Astrocyte (in vitro differentiated cells and primary cell): ENCODE data around the gene SMDT1. TPM values are rescaled to one million over a fixed set of nuclear protein-coding genes. Genes with fewer than 3 reads are reported as not detected.

Experiments used
- DNase-seq: peaks from one replicate; pipeline ENCODE4 v3.0.0-alpha.2; 2010; ENCODE audit warnings: low read depth
- FAIRE-seq: peaks from 2 replicates; lab custom pipeline; 2011; peaks lifted over from hg19 to GRCh38; lab: Jason Lieb, UNC
- H2AFZ ChIP-seq: 2 replicates; pipeline ENCODE4 v1.6.0; 2012; ENCODE audit warnings: low read depth, low read length, inconsistent platforms
- H3K27ac ChIP-seq: 2 replicates; pipeline ENCODE4 v1.5.1; 2011; ENCODE audit warnings: low read depth, low read length, inconsistent platforms
- H3K27me3 ChIP-seq: 2 replicates; pipeline ENCODE4 v1.6.0; 2011; ENCODE audit warnings: low read length, inconsistent platforms; ENCODE audit not compliant: insufficient read depth
- H3K36me3 ChIP-seq: 2 replicates; pipeline ENCODE4 v1.5.1; 2011; ENCODE audit warnings: low read length, inconsistent platforms; ENCODE audit not compliant: insufficient read depth
- H3K4me1 ChIP-seq: 2 replicates; pipeline ENCODE4 v1.5.1; 2011; ENCODE audit warnings: low read length, inconsistent platforms; ENCODE audit not compliant: insufficient read depth
- H3K4me2 ChIP-seq: 2 replicates; pipeline ENCODE4 v1.6.0; 2012; ENCODE audit warnings: low read length, inconsistent platforms
- H3K4me3 ChIP-seq: 2 replicates; pipeline ENCODE4 v1.5.1; 2011; ENCODE audit warnings: low read depth, mild to moderate bottlenecking, low read length, inconsistent platforms; ENCODE audit not compliant: insufficient read depth
- H3K79me2 ChIP-seq: 2 replicates; pipeline ENCODE4 v1.6.0; 2012; ENCODE audit warnings: mild to moderate bottlenecking, low read length, inconsistent platforms; ENCODE audit not compliant: insufficient read depth
- H3K9ac ChIP-seq: 2 replicates; pipeline ENCODE4 v1.6.0; 2012; ENCODE audit warnings: mild to moderate bottlenecking, low read length, inconsistent platforms
- H3K9me3 ChIP-seq: 2 replicates; pipeline ENCODE4 v1.5.1; 2012; ENCODE audit warnings: low read depth, mild to moderate bottlenecking, low read length, inconsistent platforms; ENCODE audit not compliant: insufficient read depth
- H4K20me1 ChIP-seq: 2 replicates; pipeline ENCODE4 v1.6.0; 2012; ENCODE audit warnings: low read length, inconsistent platforms; ENCODE audit not compliant: insufficient read depth
- H3K27ac Mint-ChIP-seq: one replicate; pipeline ENCODE4 v1.8.0; 2021; ENCODE audit warnings: mild to moderate bottlenecking, mixed read lengths; ENCODE audit not compliant: unreplicated experiment
- H3K27me3 Mint-ChIP-seq: one replicate; pipeline ENCODE4 v1.8.0; 2021; ENCODE audit warnings: low read depth, mixed read lengths; ENCODE audit not compliant: unreplicated experiment
- H3K36me3 Mint-ChIP-seq: one replicate; pipeline ENCODE4 v1.8.0; 2021; ENCODE audit warnings: low read depth, mixed read lengths; ENCODE audit not compliant: unreplicated experiment
- H3K4me1 Mint-ChIP-seq: one replicate; pipeline ENCODE4 v1.8.0; 2021; ENCODE audit warnings: low read depth, mixed read lengths; ENCODE audit not compliant: unreplicated experiment
- H3K4me3 Mint-ChIP-seq: one replicate; pipeline ENCODE4 v1.8.0; 2021; ENCODE audit warnings: mild to moderate bottlenecking, moderate library complexity, mixed read lengths; ENCODE audit not compliant: unreplicated experiment
- H3K9me3 Mint-ChIP-seq: one replicate; pipeline ENCODE4 v1.8.0; 2021; ENCODE audit warnings: mild to moderate bottlenecking, mixed read lengths; ENCODE audit not compliant: unreplicated experiment
- EZH2 ChIP-seq: IDR thresholded peaks from 2 replicates; pipeline ENCODE4 v1.6.1; 2012; ENCODE audit warnings: mild to moderate bottlenecking, low read length, inconsistent platforms; ENCODE audit not compliant: insufficient read depth
- total RNA-seq: library from RNA; stranded (reverse); gene quantifications from 2 replicates; pipeline ENCODE4 v1.2.1, GENCODE V29; 2021
- TF ChIP-seq, protein P1 (sequence below): IDR thresholded peaks from 2 replicates; pipeline ENCODE4 v1.5.1; 2011; ENCODE audit warnings: low read depth, mild to moderate bottlenecking, inconsistent platforms, low read length, moderate library complexity; ENCODE audit not compliant: insufficient read depth

Gene SMDT1
- total RNA-seq, 1 donor from 2014 or later, result 31.1 TPM

- H3K9me3 Mint-ChIP-seq, result peaks cover 4% of the 10 kb centered on the region
- H3K4me3 ChIP-seq, result no peak overlapping the region
- H3K4me2 ChIP-seq, result no peak overlapping the region
- FAIRE-seq, result no peak
- H3K4me3 Mint-ChIP-seq, result no peak overlapping the region
- H3K27ac ChIP-seq, result no peak overlapping the region
- H3K27me3 Mint-ChIP-seq, result peaks cover 1% of the 10 kb centered on the region
- H3K9me3 ChIP-seq, result no peaks in the 10 kb centered on the region
- H3K9ac ChIP-seq, result no peak overlapping the region
- H3K36me3 ChIP-seq, result no peaks in the 10 kb centered on the region
- H3K4me1 ChIP-seq, result no peaks in the 10 kb centered on the region
- no peaks in the 10 kb centered on the region for H3K36me3 Mint-ChIP-seq
- H4K20me1 ChIP-seq, result no peaks in the 10 kb centered on the region
- no peaks in the 10 kb centered on the region for H3K4me1 Mint-ChIP-seq
- no peak for TF ChIP-seq EZH2
- TF ChIP-seq, protein P1, sequence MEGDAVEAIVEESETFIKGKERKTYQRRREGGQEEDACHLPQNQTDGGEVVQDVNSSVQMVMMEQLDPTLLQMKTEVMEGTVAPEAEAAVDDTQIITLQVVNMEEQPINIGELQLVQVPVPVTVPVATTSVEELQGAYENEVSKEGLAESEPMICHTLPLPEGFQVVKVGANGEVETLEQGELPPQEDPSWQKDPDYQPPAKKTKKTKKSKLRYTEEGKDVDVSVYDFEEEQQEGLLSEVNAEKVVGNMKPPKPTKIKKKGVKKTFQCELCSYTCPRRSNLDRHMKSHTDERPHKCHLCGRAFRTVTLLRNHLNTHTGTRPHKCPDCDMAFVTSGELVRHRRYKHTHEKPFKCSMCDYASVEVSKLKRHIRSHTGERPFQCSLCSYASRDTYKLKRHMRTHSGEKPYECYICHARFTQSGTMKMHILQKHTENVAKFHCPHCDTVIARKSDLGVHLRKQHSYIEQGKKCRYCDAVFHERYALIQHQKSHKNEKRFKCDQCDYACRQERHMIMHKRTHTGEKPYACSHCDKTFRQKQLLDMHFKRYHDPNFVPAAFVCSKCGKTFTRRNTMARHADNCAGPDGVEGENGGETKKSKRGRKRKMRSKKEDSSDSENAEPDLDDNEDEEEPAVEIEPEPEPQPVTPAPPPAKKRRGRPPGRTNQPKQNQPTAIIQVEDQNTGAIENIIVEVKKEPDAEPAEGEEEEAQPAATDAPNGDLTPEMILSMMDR, result no peak
- H3K79me2 ChIP-seq, result no peaks in the 10 kb centered on the region
- H3K27me3 ChIP-seq, result no peaks in the 10 kb centered on the region
- no peak for DNase-seq
- no peak overlapping the region for H2AFZ ChIP-seq
- H3K27ac Mint-ChIP-seq, result no peak overlapping the region
Observed at GRCh38 chr22:42050641-42051180, 28.8 kb upstream of the SMDT1 start.

- no peaks in the 10 kb centered on the region for H3K27me3 ChIP-seq
- H3K27ac Mint-ChIP-seq, result no peak overlapping the region
- no peaks in the 10 kb centered on the region for H3K4me1 Mint-ChIP-seq
- no peak overlapping the region for H2AFZ ChIP-seq
- no peaks in the 10 kb centered on the region for H3K79me2 ChIP-seq
- H3K4me1 ChIP-seq, result no peaks in the 10 kb centered on the region
- H3K4me3 Mint-ChIP-seq, result no peak overlapping the region
- H3K36me3 ChIP-seq, result no peaks in the 10 kb centered on the region
- H3K4me3 ChIP-seq, result no peak overlapping the region
- TF ChIP-seq, protein P1, result no peak
- no peak for TF ChIP-seq EZH2
- peaks cover 14% of the 10 kb centered on the region for H3K9me3 Mint-ChIP-seq
- no peaks in the 10 kb centered on the region for H4K20me1 ChIP-seq
- no peak overlapping the region for H3K4me2 ChIP-seq
- H3K9ac ChIP-seq, result no peak overlapping the region
- H3K9me3 ChIP-seq, result no peaks in the 10 kb centered on the region
- FAIRE-seq, result no peak
- peaks cover 2% of the 10 kb centered on the region for H3K36me3 Mint-ChIP-seq
- H3K27ac ChIP-seq, result no peak overlapping the region
- peaks cover 1% of the 10 kb centered on the region for H3K27me3 Mint-ChIP-seq
- DNase-seq, result no peak
Observed at GRCh38 chr22:42052765-42053164, 26.7 kb upstream of the SMDT1 start.

DNA sequence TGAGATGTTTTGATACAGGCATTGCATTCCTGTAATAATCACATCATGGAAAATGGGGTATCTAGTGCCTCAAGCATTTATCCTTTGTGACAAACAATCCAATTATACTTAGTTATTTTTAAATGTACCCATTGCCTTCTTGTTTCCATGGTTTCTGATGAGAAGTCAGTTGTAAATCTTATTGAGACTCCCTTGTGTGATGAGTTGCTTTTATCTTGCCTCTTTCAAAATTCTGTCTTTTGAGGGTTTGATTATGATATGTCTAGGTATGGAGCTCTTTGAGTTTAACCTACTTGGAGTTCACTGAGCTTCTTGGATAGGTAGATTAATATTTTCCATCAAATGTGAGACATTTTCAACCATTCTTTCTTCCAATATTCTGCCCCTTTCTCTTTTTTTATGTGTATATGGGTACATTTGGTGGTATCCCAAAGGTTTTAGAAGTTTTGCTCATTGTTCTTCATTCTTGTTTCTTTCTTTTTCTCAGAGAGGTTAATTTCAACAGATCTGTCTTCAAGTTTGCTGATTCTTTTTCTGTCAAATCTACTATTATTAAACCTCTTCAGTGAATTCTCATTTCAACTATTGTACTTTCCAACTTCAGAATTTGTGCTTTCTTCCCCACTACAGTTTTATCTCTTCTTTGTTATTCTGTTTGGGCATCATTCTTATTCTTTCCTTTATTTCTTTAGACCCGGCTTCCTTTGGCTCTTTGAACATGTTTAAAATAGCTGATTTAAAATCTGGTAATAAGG is 22.6 kb upstream of the SMDT1 start:
- Histone ChIP-seq H2AFZ (no peak overlapping the region), H3K4me1 (no peaks in the 10 kb centered on the region), H3K27ac (no peak overlapping the region), H3K79me2 (no peaks in the 10 kb centered on the region), H3K27me3 (no peaks in the 10 kb centered on the region), H3K4me3 (no peak overlapping the region), H3K36me3 (peaks cover 5% of the 10 kb centered on the region), H3K9me3 (no peaks in the 10 kb centered on the region), H3K9ac (no peak overlapping the region), H4K20me1 (no peaks in the 10 kb centered on the region), H3K4me2 (no peak overlapping the region)
- DNase-seq, result no peak
- H3K36me3 Mint-ChIP-seq, result peaks cover 25% of the 10 kb centered on the region
- FAIRE-seq, result peak; percentile 54
- H3K27ac Mint-ChIP-seq, result no peak overlapping the region
- no peak overlapping the region for H3K4me3 Mint-ChIP-seq
- peaks cover 1% of the 10 kb centered on the region for H3K27me3 Mint-ChIP-seq
- H3K9me3 Mint-ChIP-seq, result peaks cover 14% of the 10 kb centered on the region
- no peaks in the 10 kb centered on the region for H3K4me1 Mint-ChIP-seq
- no peak for TF ChIP-seq EZH2
- TF ChIP-seq, protein P1, result no peak
